Measurements from ENCODE around the gene RAPGEF1.

DNA sequence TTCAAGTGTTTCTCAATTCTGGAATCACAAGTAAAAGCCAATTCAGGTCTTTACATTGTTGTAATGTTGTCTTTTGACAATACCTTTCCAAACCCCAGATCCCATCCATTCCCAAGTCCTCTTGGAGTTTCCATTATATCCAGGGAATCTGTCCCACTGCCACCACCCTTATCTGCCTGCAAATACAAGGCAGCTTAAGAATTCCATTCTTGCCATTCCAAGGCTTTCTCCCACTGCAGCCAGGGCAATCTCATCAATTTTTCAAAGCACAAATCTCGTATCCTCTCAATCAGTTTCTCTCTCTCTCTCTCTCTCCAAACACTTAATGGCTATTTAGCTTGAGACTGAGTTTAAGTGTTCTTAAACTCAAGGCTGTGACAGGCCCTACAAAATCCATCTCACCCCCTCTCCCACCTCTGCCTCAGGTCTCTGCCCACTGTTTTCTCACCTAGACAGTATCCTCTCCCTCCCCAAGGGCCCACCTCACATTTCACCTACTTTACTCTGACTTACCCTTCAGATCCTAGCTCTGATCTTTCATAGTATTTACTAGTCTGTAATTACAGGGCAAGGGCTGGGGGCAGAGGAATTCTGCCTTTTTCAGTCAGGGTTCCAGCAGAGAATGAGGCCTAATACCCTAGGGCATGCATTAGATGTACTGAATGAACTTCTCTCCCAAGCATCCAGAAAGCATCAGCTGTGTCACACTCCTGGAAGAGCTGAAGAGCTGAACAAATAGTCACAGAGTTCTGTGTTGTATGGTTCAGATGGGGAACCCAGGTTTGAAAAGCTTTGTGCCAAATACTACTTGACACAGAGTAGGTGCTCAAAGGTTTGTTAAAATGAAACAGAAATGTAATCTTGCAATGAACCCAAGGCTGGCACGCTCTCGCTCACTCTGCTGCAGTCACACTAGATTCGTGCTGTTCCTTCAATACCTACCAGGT, 46.0 kb downstream of the RAPGEF1 start:
- TF ChIP-seq, protein P1, sequence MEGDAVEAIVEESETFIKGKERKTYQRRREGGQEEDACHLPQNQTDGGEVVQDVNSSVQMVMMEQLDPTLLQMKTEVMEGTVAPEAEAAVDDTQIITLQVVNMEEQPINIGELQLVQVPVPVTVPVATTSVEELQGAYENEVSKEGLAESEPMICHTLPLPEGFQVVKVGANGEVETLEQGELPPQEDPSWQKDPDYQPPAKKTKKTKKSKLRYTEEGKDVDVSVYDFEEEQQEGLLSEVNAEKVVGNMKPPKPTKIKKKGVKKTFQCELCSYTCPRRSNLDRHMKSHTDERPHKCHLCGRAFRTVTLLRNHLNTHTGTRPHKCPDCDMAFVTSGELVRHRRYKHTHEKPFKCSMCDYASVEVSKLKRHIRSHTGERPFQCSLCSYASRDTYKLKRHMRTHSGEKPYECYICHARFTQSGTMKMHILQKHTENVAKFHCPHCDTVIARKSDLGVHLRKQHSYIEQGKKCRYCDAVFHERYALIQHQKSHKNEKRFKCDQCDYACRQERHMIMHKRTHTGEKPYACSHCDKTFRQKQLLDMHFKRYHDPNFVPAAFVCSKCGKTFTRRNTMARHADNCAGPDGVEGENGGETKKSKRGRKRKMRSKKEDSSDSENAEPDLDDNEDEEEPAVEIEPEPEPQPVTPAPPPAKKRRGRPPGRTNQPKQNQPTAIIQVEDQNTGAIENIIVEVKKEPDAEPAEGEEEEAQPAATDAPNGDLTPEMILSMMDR (IDR thresholded peaks at IDR 0.05; ENCODE audit: insufficient read depth, low read depth, low read length) = no peak
- TF ChIP-seq EZH2 (IDR thresholded peaks at IDR 0.05; ENCODE audit: insufficient read depth, low read length) = no peak

Data from astrocyte (in vitro differentiated cells and primary cell).